ENCODE data around the gene RAPGEFL1. TPM values are rescaled to one million over a fixed set of nuclear protein-coding genes. Genes with fewer than 3 reads are reported as not detected.

The RAPGEFL1 gene
- total RNA-seq, 4 donors from 2014 or later: 4.8 to 30.0 (median 6.9) TPM

GRCh38 chr17:40182606-40183005, 5.3 kb downstream of the RAPGEFL1 start:
- Histone ChIP-seq H3K4me1 (peaks cover 0 to 34% (median 8%) of the 10 kb centered on the region in 4 donors), H3K9me3 (no peaks in the 10 kb centered on the region), H3K4me3 (no peak overlapping the region), H3K27ac (no peak overlapping the region), H3K36me3 (peaks cover 0 to 14% (median 0%) of the 10 kb centered on the region in 3 donors), H3K27me3 (no peaks in the 10 kb centered on the region)
- 79 to 81% methylated on average over 6 of the region's 6 CpGs for WGBS, 2 donors
- DNase-seq (ENCODE audit: low spot score in 2 of 2): no peak
- TF ChIP-seq EP300 (IDR thresholded peaks at IDR 0.05): no peak
- no peak for TF ChIP-seq CTCF (IDR thresholded peaks at IDR 0.05)
- TF ChIP-seq POLR2A (IDR thresholded peaks at IDR 0.05): no peak

- Histone ChIP-seq H3K36me3 (peaks cover 0 to 21% (median 0%) of the 10 kb centered on the region in 3 donors), H3K4me1 (peaks cover 0 to 28% (median 7%) of the 10 kb centered on the region in 4 donors)
- 85 to 91% methylated on average over 3 of the region's 3 CpGs for WGBS, 2 donors
Measured at GRCh38 chr17:40187238-40187637, 10.0 kb downstream of the RAPGEFL1 start.

GRCh38 chr17:40188694-40189093, 11.4 kb downstream of the RAPGEFL1 start:
- no peak for DNase-seq (ENCODE audit: low spot score in 2 of 2)
- H3K4me3 ChIP-seq: no peak overlapping the region
- peaks cover 0 to 28% (median 0%) of the 10 kb centered on the region in 3 donors for H3K36me3 ChIP-seq
- no peaks in the 10 kb centered on the region for H3K27me3 ChIP-seq
- no peaks in the 10 kb centered on the region for H3K9me3 ChIP-seq
- WGBS, 2 donors: 93 to 95% methylated on average over 6 of the region's 6 CpGs
- peaks cover 0 to 31% (median 7%) of the 10 kb centered on the region in 4 donors for H3K4me1 ChIP-seq
- no peak overlapping the region for H3K27ac ChIP-seq
- no peak for TF ChIP-seq CTCF (IDR thresholded peaks at IDR 0.05)

More at GRCh38 chr17:40187238-40187637, 10.0 kb downstream of the RAPGEFL1 start:
- TF ChIP-seq EP300 (IDR thresholded peaks at IDR 0.05) (no peak), POLR2A (IDR thresholded peaks at IDR 0.05) (no peak), CTCF (IDR thresholded peaks at IDR 0.05) (no peak)
- H3K4me3 ChIP-seq: no peak overlapping the region
- H3K9me3 ChIP-seq: no peaks in the 10 kb centered on the region
- DNase-seq (ENCODE audit: low spot score in 2 of 2): no peak
- no peak overlapping the region for H3K27ac ChIP-seq
- H3K27me3 ChIP-seq: no peaks in the 10 kb centered on the region

- WGBS, 2 donors: 61 to 62% methylated on average over 11 to 15 of the region's 15 CpGs
- peak overlapping the region in 1 of 4 donors; percentile 67 for H3K4me3 ChIP-seq
- no peak for TF ChIP-seq EP300 (IDR thresholded peaks at IDR 0.05)
- peak in 2 of 5 experiments; percentile 23 to 41 for TF ChIP-seq CTCF (IDR thresholded peaks at IDR 0.05)
- no peak for TF ChIP-seq POLR2A (IDR thresholded peaks at IDR 0.05)
Measured at GRCh38 chr17:40190197-40191021, 13.1 kb downstream of the RAPGEFL1 start.

More at GRCh38 chr17:40190197-40191021, 13.1 kb downstream of the RAPGEFL1 start:
- DNase-seq (ENCODE audit: low spot score in 2 of 2): no peak
- H3K9me3 ChIP-seq: no peaks in the 10 kb centered on the region
- peaks cover 0 to 25% (median 7%) of the 10 kb centered on the region in 4 donors for H3K4me1 ChIP-seq
- peaks cover 0 to 35% (median 0%) of the 10 kb centered on the region in 3 donors for H3K36me3 ChIP-seq
- H3K27ac ChIP-seq: peak overlapping the region in 3 of 4 donors; percentile 58 to 88 (median 82)
- H3K27me3 ChIP-seq: no peaks in the 10 kb centered on the region
